Colonic mucosa (tissue), 4 donors: ENCODE measurements around the gene MFSD1. TPM values are rescaled to one million over a fixed set of nuclear protein-coding genes. Genes with fewer than 3 reads are reported as not detected.

Experiments used
- DNase-seq: peaks from one replicate; pipeline ENCODE4 v3.0.0-alpha.2; 2020
- H3K27ac ChIP-seq: fragments of 200-600 bp; one replicate; pipeline ENCODE4 v1.8.0; 2021
- H3K27me3 ChIP-seq: fragments of 200-600 bp; one replicate; pipeline ENCODE4 v1.8.0; 2021
- H3K36me3 ChIP-seq: fragments of 200-600 bp; one replicate; pipeline ENCODE4 v1.8.0; 2021
- H3K4me1 ChIP-seq: fragments of 200-600 bp; one replicate; pipeline ENCODE4 v1.8.0; 2021; ENCODE audit warnings: mild to moderate bottlenecking
- H3K4me3 ChIP-seq: fragments of 200-600 bp; one replicate; pipeline ENCODE4 v1.8.0; 2021
- H3K9ac ChIP-seq, 2 donors: one replicate each; pipeline ENCODE4 v1.7.0; 2013; ENCODE audit warnings: control low read depth in 2 of 2, low read depth in 2 of 2, low read length in 2 of 2
- H3K9me3 ChIP-seq: fragments of 200-600 bp; one replicate; pipeline ENCODE4 v1.8.0; 2021
- CTCF ChIP-seq: fragments of 200-600 bp; IDR thresholded peaks from one replicate; pipeline ENCODE4 v1.8.0; 2022; ENCODE audit warnings: antibody characterized with exemption, mild to moderate bottlenecking
- intact Hi-C: fragments of 100-400 bp; cut with DNase I; formaldehyde crosslinking; loops from one replicate; pipeline ENCODE4 v1.14.1; 2022
- total RNA-seq, 2 donors: library from RNA; stranded (reverse); fragmentation: NEBNext Ultra II Directional in 1 of 2; extraction: Animal tissue kit (Norgen Biotek cat#: 25700) in 1 of 2; gene quantifications; one replicate each; pipeline ENCODE4 v1.2.1, GENCODE V29; 2021
- donor health status: healthy.
- donor health status: DM: no; HTN: no; CAD: no.
- donor health status: DM: no; HTN: no; CAD: no.

The MFSD1 gene
- total RNA-seq, 2 donors from 2014 or later = 51.1 to 54.4 TPM

GRCh38 chr3:158849757-158850156, 47.9 kb downstream of the MFSD1 start:
- no peak for TF ChIP-seq CTCF

DNA sequence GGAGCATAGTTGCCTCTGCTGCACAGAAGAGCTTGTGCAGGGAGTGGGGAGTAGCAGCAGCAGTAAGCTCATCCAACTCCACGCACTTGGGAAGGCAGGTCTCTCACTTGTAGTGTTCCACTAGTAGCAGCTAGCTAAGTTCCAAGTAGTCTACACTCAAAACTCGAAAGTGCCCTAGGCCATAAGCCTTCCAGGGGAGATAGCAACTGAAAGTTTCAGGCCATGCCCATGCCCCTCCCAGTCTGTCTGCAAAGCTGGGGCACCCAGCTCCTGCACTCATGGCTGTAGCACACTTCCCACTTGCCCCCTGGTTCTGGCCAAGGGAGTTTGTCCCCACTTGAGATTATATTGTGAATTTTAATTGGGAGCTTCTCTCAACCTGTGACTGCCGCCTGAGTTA, 57.5 kb downstream of the MFSD1 start:
- Histone ChIP-seq H3K4me3 (no peak overlapping the region), H3K9ac (no peak overlapping the region), H3K27me3 (no peaks in the 10 kb centered on the region), H3K36me3 (no peaks in the 10 kb centered on the region), H3K27ac (no peak overlapping the region), H3K4me1 (no peaks in the 10 kb centered on the region), H3K9me3 (no peaks in the 10 kb centered on the region)
- DNase-seq = no peak
- no peak for TF ChIP-seq CTCF
- intact Hi-C loops = no loop called here

More at GRCh38 chr3:158849757-158850156, 47.9 kb downstream of the MFSD1 start:
- no peak for DNase-seq
- H3K9me3 ChIP-seq = no peaks in the 10 kb centered on the region
- intact Hi-C loops = loop anchor here (2.0 to 5.0 kb wide), 2 partner anchors 68 to 409 kb away; no protein-coding TSS in a partner anchor
- no peaks in the 10 kb centered on the region for H3K27me3 ChIP-seq
- no peak overlapping the region for H3K9ac ChIP-seq
- no peaks in the 10 kb centered on the region for H3K4me1 ChIP-seq
- no peaks in the 10 kb centered on the region for H3K36me3 ChIP-seq
- no peak overlapping the region for H3K27ac ChIP-seq
- no peak overlapping the region for H3K4me3 ChIP-seq

GRCh38 chr3:158863247-158863646, 61.4 kb downstream of the MFSD1 start:
- no peak for DNase-seq
- H3K9ac ChIP-seq = no peak overlapping the region
- H3K4me3 ChIP-seq = no peak overlapping the region
- H3K4me1 ChIP-seq = no peaks in the 10 kb centered on the region
- no peak for TF ChIP-seq CTCF
- intact Hi-C loops = no loop called here
- no peaks in the 10 kb centered on the region for H3K36me3 ChIP-seq
- H3K27ac ChIP-seq = no peak overlapping the region
- no peaks in the 10 kb centered on the region for H3K27me3 ChIP-seq
- H3K9me3 ChIP-seq = no peaks in the 10 kb centered on the region

DNA sequence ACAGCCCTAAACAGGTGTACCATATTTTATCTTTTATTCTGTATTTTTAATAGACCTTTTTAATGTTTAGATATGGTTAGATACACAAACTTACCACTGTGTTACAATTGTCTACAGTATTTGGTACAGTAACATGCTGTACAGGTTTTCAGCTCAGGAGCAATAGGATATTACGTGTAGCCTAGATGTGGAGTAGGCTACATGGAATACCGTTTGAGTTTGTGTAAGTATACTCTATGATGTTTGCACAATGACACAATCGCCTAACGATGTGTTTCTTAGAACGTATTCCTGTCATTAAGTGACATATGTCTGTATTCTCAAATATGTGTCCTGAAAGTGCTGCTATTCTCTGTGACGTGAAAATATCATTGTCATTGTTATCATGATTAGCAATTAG, 62.6 kb downstream of the MFSD1 start:
- no peaks in the 10 kb centered on the region for H3K4me1 ChIP-seq
- H3K27me3 ChIP-seq = no peaks in the 10 kb centered on the region
- no peaks in the 10 kb centered on the region for H3K9me3 ChIP-seq
- H3K9ac ChIP-seq = no peak overlapping the region
- intact Hi-C loops = no loop called here
- no peaks in the 10 kb centered on the region for H3K36me3 ChIP-seq
- DNase-seq = no peak
- H3K4me3 ChIP-seq = no peak overlapping the region
- no peak for TF ChIP-seq CTCF
- H3K27ac ChIP-seq = no peak overlapping the region

DNA sequence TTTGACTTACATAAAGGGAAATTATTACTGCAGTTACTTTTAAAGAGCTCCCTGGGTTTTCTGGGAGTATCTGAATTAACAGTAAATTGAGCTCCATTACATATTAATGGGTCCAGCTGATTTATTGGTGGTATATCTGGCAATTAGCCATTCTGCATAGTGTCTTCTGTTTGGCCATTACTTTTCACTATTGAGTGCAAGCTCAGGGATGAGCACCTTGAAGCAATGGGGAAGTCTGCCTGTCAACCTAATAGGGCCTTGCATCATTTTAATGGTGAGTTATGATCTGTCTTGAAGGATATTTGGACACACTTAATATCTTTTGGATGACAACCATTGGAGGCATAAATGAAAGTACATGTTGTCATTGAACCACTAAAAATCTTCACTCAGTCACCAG, 73.8 kb downstream of the MFSD1 start:
- TF ChIP-seq CTCF = no peak
- no peaks in the 10 kb centered on the region for H3K36me3 ChIP-seq
- H3K9ac ChIP-seq = no peak overlapping the region
- no peak overlapping the region for H3K4me3 ChIP-seq
- no peaks in the 10 kb centered on the region for H3K4me1 ChIP-seq
- no peaks in the 10 kb centered on the region for H3K27me3 ChIP-seq
- H3K27ac ChIP-seq = no peak overlapping the region
- H3K9me3 ChIP-seq = no peaks in the 10 kb centered on the region
- intact Hi-C loops = no loop called here
- no peak for DNase-seq

Other genes with a start within 250 kb of the MFSD1 start
- gene MLF1, start 230.9 kb upstream of the MFSD1 start, total RNA-seq = 1 to 10 TPM; 4.4 to 4.9 TPM
- 10 to 100 TPM; 40.9 to 61.6 TPM for gene GFM1, start 157.5 kb upstream of the MFSD1 start, total RNA-seq
- gene LXN, start 129.4 kb upstream of the MFSD1 start, total RNA-seq = 10 to 100 TPM; 22.6 to 55.8 TPM
- 10 to 100 TPM; 30.6 to 79.5 TPM for gene RARRES1, start 69.6 kb upstream of the MFSD1 start, total RNA-seq